ENCODE data around the gene FER. TPM values are rescaled to one million over a fixed set of nuclear protein-coding genes. Genes with fewer than 3 reads are reported as not detected.

The FER gene
- total and polyA plus RNA-seq, 10 of the 15 experiments (the other 5 are each of a cell fraction or from before 2014, with no cell fraction given) = 4.4 to 19.1 (median 9.6) TPM

DNA sequence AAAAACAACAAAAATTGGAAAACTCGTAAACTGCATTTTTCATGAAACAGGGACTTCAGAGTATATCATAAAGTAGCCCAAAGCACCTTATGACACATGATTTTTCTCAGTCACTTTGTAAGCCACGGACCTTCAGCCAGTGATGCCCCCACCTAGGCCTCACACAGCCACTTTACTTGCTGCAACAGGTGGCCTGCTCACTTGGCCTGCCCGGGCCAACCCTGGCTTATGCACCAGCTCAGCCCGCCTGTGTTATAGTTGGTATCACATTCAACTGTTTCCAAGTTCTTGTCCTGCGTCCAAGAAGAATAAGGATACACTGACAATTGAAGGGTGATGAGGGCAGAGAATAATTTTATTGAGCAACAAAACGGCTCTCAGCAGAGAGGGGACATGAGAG lies 219.2 kb downstream of the FER start (continued):
- no peak for TF ChIP-seq POLR2A (IDR thresholded peaks at IDR 0.05; ENCODE audit: low read depth, low read length)
- no peak for TF ChIP-seq NR2F1 (conservative IDR thresholded peaks at IDR 0.05)
- no peak for TF ChIP-seq CBX3 (IDR thresholded peaks at IDR 0.05; ENCODE audit: borderline replicate concordance, low read depth)
- no peak for TF ChIP-seq ZNF384 (IDR thresholded peaks at IDR 0.05; ENCODE audit: borderline replicate concordance, low read depth, low read length)
- TF ChIP-seq TARDBP (IDR thresholded peaks at IDR 0.05; ENCODE audit: borderline replicate concordance) = no peak
- TF ChIP-seq, protein P1, sequence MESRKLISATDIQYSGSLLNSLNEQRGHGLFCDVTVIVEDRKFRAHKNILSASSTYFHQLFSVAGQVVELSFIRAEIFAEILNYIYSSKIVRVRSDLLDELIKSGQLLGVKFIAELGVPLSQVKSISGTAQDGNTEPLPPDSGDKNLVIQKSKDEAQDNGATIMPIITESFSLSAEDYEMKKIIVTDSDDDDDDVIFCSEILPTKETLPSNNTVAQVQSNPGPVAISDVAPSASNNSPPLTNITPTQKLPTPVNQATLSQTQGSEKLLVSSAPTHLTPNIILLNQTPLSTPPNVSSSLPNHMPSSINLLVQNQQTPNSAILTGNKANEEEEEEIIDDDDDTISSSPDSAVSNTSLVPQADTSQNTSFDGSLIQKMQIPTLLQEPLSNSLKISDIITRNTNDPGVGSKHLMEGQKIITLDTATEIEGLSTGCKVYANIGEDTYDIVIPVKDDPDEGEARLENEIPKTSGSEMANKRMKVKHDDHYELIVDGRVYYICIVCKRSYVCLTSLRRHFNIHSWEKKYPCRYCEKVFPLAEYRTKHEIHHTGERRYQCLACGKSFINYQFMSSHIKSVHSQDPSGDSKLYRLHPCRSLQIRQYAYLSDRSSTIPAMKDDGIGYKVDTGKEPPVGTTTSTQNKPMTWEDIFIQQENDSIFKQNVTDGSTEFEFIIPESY (IDR thresholded peaks at IDR 0.05) = no peak
- no peak for TF ChIP-seq MTA2 (IDR thresholded peaks at IDR 0.05; ENCODE audit: low read depth)
- no peak for TF ChIP-seq NBN (IDR thresholded peaks at IDR 0.05)

DNA sequence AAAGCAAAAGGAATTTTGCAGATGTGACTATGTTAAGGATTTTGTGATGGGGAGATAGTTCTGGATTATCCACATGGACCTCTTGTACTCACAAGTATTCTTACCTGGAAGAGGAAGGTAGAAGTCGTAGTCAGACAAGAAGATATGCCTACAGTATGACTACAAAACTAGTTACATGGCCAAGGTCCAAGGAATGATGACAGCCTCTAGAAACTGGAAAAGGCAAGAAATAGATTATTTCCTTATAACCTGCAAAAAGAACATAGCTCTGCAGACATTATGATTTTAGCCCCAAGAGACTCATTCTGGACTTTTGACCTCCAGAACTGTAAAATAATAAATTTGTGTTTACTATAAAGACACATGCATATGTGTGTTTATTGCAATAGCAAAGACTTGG lies 226.9 kb downstream of the FER start:
- DNase-seq (ENCODE audit: low read depth, low spot score) = no peak
- no peaks in the 10 kb centered on the region for H4K20me1 ChIP-seq (ENCODE audit: control insufficient read depth, insufficient read depth)
- POLR2A ChIA-PET = interaction anchor here (0.6 kb wide), 1 partner anchor 630 kb away, joined by 4 read pairs; no protein-coding TSS in a partner anchor
- no peak overlapping the region for H3K4me3 ChIP-seq
- H3K36me3 ChIP-seq (ENCODE audit: control insufficient read depth in 2 of 2, insufficient read depth in 2 of 2, low read length in 1 of 2) = no peaks in the 10 kb centered on the region
- no peaks in the 10 kb centered on the region for H3K27me3 ChIP-seq (replicated peaks in 1 of 2; ENCODE audit: control insufficient read depth in 2 of 2, insufficient read depth in 2 of 2, low read length in 1 of 2)
- no TSS peak for BruUV-seq (replicated peaks)
- TF ChIP-seq, protein P2, sequence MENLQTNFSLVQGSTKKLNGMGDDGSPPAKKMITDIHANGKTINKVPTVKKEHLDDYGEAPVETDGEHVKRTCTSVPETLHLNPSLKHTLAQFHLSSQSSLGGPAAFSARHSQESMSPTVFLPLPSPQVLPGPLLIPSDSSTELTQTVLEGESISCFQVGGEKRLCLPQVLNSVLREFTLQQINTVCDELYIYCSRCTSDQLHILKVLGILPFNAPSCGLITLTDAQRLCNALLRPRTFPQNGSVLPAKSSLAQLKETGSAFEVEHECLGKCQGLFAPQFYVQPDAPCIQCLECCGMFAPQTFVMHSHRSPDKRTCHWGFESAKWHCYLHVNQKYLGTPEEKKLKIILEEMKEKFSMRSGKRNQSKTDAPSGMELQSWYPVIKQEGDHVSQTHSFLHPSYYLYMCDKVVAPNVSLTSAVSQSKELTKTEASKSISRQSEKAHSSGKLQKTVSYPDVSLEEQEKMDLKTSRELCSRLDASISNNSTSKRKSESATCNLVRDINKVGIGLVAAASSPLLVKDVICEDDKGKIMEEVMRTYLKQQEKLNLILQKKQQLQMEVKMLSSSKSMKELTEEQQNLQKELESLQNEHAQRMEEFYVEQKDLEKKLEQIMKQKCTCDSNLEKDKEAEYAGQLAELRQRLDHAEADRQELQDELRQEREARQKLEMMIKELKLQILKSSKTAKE (IDR thresholded peaks at IDR 0.05; ENCODE audit: low read depth, poor library complexity, severe bottlenecking) = no peak
- TF ChIP-seq NR2C2 (IDR thresholded peaks at IDR 0.05; ENCODE audit: borderline replicate concordance, control insufficient read depth, insufficient read length, low read depth) = no peak
- TF ChIP-seq SREBF1 (IDR thresholded peaks at IDR 0.05; ENCODE audit: low read length) = no peak
- TF ChIP-seq SREBF2 (IDR thresholded peaks at IDR 0.05; ENCODE audit: low read length) = no peak
- no peak for TF ChIP-seq SUZ12 (IDR thresholded peaks at IDR 0.05; ENCODE audit: unreplicated experiment)
- no peak for TF ChIP-seq ZNF24 (IDR thresholded peaks at IDR 0.05)
- no peak for TF ChIP-seq MTA2 (IDR thresholded peaks at IDR 0.05; ENCODE audit: low read depth)
- no peak for TF ChIP-seq TBL1XR1 (IDR thresholded peaks at IDR 0.05; ENCODE audit: low read depth, low read length)
- TF ChIP-seq, protein P3, sequence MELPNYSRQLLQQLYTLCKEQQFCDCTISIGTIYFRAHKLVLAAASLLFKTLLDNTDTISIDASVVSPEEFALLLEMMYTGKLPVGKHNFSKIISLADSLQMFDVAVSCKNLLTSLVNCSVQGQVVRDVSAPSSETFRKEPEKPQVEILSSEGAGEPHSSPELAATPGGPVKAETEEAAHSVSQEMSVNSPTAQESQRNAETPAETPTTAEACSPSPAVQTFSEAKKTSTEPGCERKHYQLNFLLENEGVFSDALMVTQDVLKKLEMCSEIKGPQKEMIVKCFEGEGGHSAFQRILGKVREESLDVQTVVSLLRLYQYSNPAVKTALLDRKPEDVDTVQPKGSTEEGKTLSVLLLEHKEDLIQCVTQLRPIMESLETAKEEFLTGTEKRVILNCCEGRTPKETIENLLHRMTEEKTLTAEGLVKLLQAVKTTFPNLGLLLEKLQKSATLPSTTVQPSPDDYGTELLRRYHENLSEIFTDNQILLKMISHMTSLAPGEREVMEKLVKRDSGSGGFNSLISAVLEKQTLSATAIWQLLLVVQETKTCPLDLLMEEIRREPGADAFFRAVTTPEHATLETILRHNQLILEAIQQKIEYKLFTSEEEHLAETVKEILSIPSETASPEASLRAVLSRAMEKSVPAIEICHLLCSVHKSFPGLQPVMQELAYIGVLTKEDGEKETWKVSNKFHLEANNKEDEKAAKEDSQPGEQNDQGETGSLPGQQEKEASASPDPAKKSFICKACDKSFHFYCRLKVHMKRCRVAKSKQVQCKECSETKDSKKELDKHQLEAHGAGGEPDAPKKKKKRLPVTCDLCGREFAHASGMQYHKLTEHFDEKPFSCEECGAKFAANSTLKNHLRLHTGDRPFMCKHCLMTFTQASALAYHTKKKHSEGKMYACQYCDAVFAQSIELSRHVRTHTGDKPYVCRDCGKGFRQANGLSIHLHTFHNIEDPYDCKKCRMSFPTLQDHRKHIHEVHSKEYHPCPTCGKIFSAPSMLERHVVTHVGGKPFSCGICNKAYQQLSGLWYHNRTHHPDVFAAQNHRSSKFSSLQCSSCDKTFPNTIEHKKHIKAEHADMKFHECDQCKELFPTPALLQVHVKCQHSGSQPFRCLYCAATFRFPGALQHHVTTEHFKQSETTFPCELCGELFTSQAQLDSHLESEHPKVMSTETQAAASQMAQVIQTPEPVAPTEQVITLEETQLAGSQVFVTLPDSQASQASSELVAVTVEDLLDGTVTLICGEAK (IDR thresholded peaks at IDR 0.05; ENCODE audit: borderline replicate concordance) = no peak
- TF ChIP-seq BACH1 (IDR thresholded peaks at IDR 0.05; ENCODE audit: borderline replicate concordance) = no peak
- in situ Hi-C loops (cut with MboI) (no loop called here), intact Hi-C loops (cut with micrococcal nuclease; ENCODE audit: unreplicated experiment) (no loop called here)
- CTCF ChIA-PET = no interaction called here
- H3K4me2 ChIP-seq (ENCODE audit: control insufficient read depth, insufficient read depth) = no peak overlapping the region
- H2AFZ ChIP-seq (ENCODE audit: control insufficient read depth, low read depth, low read length) = no peak overlapping the region
- 50% methylated on average over 1 of the region's 1 CpG for WGBS (ENCODE audit: insufficient coverage, insufficient replicate concordance, low lambda C conversion rate, missing lambda C conversion rate)
- no peak for ATAC-seq
- no peak for FAIRE-seq
- no peaks in the 10 kb centered on the region for H3K9me3 ChIP-seq (replicated peaks; ENCODE audit: control insufficient read depth, insufficient read depth, low read length)
- no peak overlapping the region for H3K9ac ChIP-seq (ENCODE audit: control insufficient read depth, insufficient read depth, low read length)
- SMC1A ChIA-PET (ENCODE audit: uncharacterized antibody, unreplicated experiment) = no interaction called here
- H3K79me2 ChIP-seq (ENCODE audit: control insufficient read depth, insufficient read depth, low read length) = no peaks in the 10 kb centered on the region
- RAD21 ChIA-PET (ENCODE audit: unreplicated experiment) = no interaction called here
- no peak overlapping the region for H3K27ac ChIP-seq (ENCODE audit: control insufficient read depth, insufficient read depth)
- no peaks in the 10 kb centered on the region for H3K4me1 ChIP-seq (ENCODE audit: control insufficient read depth, insufficient read depth, low read length)
